H9 (cell line): ENCODE data around the gene TNNT1. TPM values are rescaled to one million over a fixed set of nuclear protein-coding genes. Genes with fewer than 3 reads are reported as not detected.

Experiments
- DNase-seq: peaks from one replicate; pipeline ENCODE4 v3.0.0-alpha.2; 2017
- H2AFZ ChIP-seq: one replicate; pipeline ENCODE4 v1.6.1; 2013; ENCODE audit warnings: mild to moderate bottlenecking, low read length, control low read depth, moderate library complexity
- H2AK5ac ChIP-seq: 2 replicates; pipeline ENCODE4 v1.6.1; 2013; ENCODE audit warnings: low read length, control low read depth, mixed read lengths; ENCODE audit not compliant: insufficient read length
- H2BK120ac ChIP-seq: one replicate; pipeline ENCODE4 v1.6.1; 2013; ENCODE audit warnings: low read depth, mild to moderate bottlenecking, low read length, control low read depth, inconsistent platforms; ENCODE audit not compliant: poor library complexity, severe bottlenecking
- H2BK12ac ChIP-seq: 2 replicates; pipeline ENCODE4 v1.6.1; 2013; ENCODE audit warnings: low read length, control low read depth, mixed read lengths, low read depth; ENCODE audit not compliant: insufficient read length
- H2BK15ac ChIP-seq: 2 replicates; pipeline ENCODE4 v1.6.1; 2013; ENCODE audit warnings: low read depth, low read length, control low read depth
- H2BK20ac ChIP-seq: one replicate; pipeline ENCODE4 v1.6.1; 2013; ENCODE audit warnings: low read depth, mild to moderate bottlenecking, low read length, control low read depth, inconsistent platforms; ENCODE audit not compliant: poor library complexity, severe bottlenecking
- H2BK5ac ChIP-seq: 2 replicates; pipeline ENCODE4 v1.6.1; 2013; ENCODE audit warnings: low read length, control low read depth, mixed read lengths; ENCODE audit not compliant: insufficient read length
- H3K14ac ChIP-seq: 2 replicates; pipeline ENCODE4 v1.6.1; 2013; ENCODE audit warnings: low read length, control low read depth; ENCODE audit not compliant: insufficient read depth
- H3K18ac ChIP-seq: 2 replicates; pipeline ENCODE4 v1.6.1; 2013; ENCODE audit warnings: low read depth, mild to moderate bottlenecking, mixed read lengths, low read length, control low read depth; ENCODE audit not compliant: insufficient read length
- H3K23ac ChIP-seq: 2 replicates; pipeline ENCODE4 v1.6.1; 2013; ENCODE audit warnings: low read length, control low read depth, mixed read lengths, low read depth; ENCODE audit not compliant: insufficient read length
- H3K23me2 ChIP-seq: 2 replicates; pipeline ENCODE4 v1.6.1; 2013; ENCODE audit warnings: low read depth, mild to moderate bottlenecking, mixed read lengths, low read length, control low read depth; ENCODE audit not compliant: insufficient read length, poor library complexity, severe bottlenecking
- H3K27ac ChIP-seq: 2 replicates; pipeline ENCODE4 v1.5.1; 2013; ENCODE audit warnings: low read length, control low read depth, mixed read lengths, low read depth; ENCODE audit not compliant: insufficient read length
- H3K27me3 ChIP-seq: 2 replicates; pipeline ENCODE4 v1.6.1; 2013; ENCODE audit warnings: low read length, control low read depth, inconsistent platforms; ENCODE audit not compliant: insufficient read depth
- H3K4ac ChIP-seq: 2 replicates; pipeline ENCODE4 v1.6.1; 2013; ENCODE audit warnings: low read depth, mild to moderate bottlenecking, control low read depth, inconsistent platforms, low read length, moderate library complexity
- H3K4me1 ChIP-seq: 2 replicates; pipeline ENCODE4 v1.6.1; 2013; ENCODE audit warnings: low read length, control low read depth, inconsistent platforms; ENCODE audit not compliant: insufficient read depth
- H3K4me2 ChIP-seq: 2 replicates; pipeline ENCODE4 v1.6.1; 2013; ENCODE audit warnings: low read length, control low read depth, mixed read lengths; ENCODE audit not compliant: insufficient read length, insufficient read depth
- H3K56ac ChIP-seq: 2 replicates; pipeline ENCODE4 v1.6.1; 2013; ENCODE audit warnings: low read depth, mild to moderate bottlenecking, mixed read lengths, low read length, control low read depth; ENCODE audit not compliant: insufficient read length
- H3K79me1 ChIP-seq: 2 replicates; pipeline ENCODE4 v1.6.1; 2013; ENCODE audit warnings: low read depth, mild to moderate bottlenecking, moderate library complexity, low read length, control low read depth, inconsistent platforms; ENCODE audit not compliant: insufficient read depth, poor library complexity, severe bottlenecking
- H3K79me2 ChIP-seq: 2 replicates; pipeline ENCODE4 v1.6.1; 2013; ENCODE audit warnings: low read length, control low read depth, inconsistent platforms; ENCODE audit not compliant: insufficient read depth
- H3K9ac ChIP-seq: 2 replicates; pipeline ENCODE4 v1.6.1; 2013; ENCODE audit warnings: low read length, control low read depth, mixed read lengths; ENCODE audit not compliant: insufficient read length; ENCODE audit errors: extremely low read depth
- H3K9me3 ChIP-seq: one replicate; pipeline ENCODE4 v1.6.1; 2013; ENCODE audit warnings: low read depth, low read length, inconsistent platforms; ENCODE audit not compliant: control insufficient read depth
- H3T11ph ChIP-seq: one replicate; pipeline ENCODE4 v1.6.1; 2013; ENCODE audit warnings: mild to moderate bottlenecking, low read length, control low read depth, inconsistent platforms
- H4K20me1 ChIP-seq: one replicate; pipeline ENCODE4 v1.6.1; 2013; ENCODE audit not compliant: control insufficient read depth, insufficient read length, insufficient read depth
- H4K5ac ChIP-seq: 2 replicates; pipeline ENCODE4 v1.6.1; 2013; ENCODE audit warnings: low read depth, mild to moderate bottlenecking, mixed read lengths, low read length, control low read depth; ENCODE audit not compliant: insufficient read length
- H4K8ac ChIP-seq: replicated peaks from 2 replicates; pipeline ENCODE4 v1.6.1; 2013; ENCODE audit warnings: low read length, control low read depth, mixed read lengths, low read depth; ENCODE audit not compliant: insufficient read length
- H4K91ac ChIP-seq: 2 replicates; pipeline ENCODE4 v1.6.1; 2013; ENCODE audit warnings: low read depth, mild to moderate bottlenecking, moderate library complexity, mixed read lengths, low read length, control low read depth; ENCODE audit not compliant: insufficient read length
- H3K27ac Mint-ChIP-seq, 3 experiments: 2 replicates in 2 of 3; 3 replicates in 1 of 3; pipeline ENCODE4 v1.8.0; 2020 to 2021; ENCODE audit warnings: mixed read lengths in 3 of 3, mild to moderate bottlenecking in 1 of 3, moderate library complexity in 1 of 3
- H3K27me3 Mint-ChIP-seq: 2 replicates; pipeline ENCODE4 v1.8.0; 2021; ENCODE audit warnings: low read depth, mild to moderate bottlenecking, moderate library complexity, mixed read lengths
- H3K36me3 Mint-ChIP-seq, 3 experiments: 2 replicates in 2 of 3; 3 replicates in 1 of 3; pipeline ENCODE4 v1.8.0; 2020 to 2021; ENCODE audit warnings: low read depth in 3 of 3, mixed read lengths in 3 of 3; ENCODE audit not compliant: insufficient read depth in 1 of 3
- H3K4me1 Mint-ChIP-seq, 2 experiments: 2 replicates each; pipeline ENCODE4 v1.8.0; 2020; ENCODE audit warnings: mixed read lengths in 2 of 2
- H3K4me3 Mint-ChIP-seq, 2 experiments: 2 replicates in 1 of 2; 3 replicates in 1 of 2; pipeline ENCODE4 v1.8.0; 2020 to 2021; ENCODE audit warnings: mild to moderate bottlenecking in 2 of 2, mixed read lengths in 2 of 2, moderate library complexity in 1 of 2
- H3K9me3 Mint-ChIP-seq, 2 experiments: 2 replicates in 1 of 2; 3 replicates in 1 of 2; pipeline ENCODE4 v1.8.0; 2020; ENCODE audit warnings: mild to moderate bottlenecking in 2 of 2, mixed read lengths in 2 of 2, moderate library complexity in 1 of 2
- WGBS: extraction: QIAGEN DNeasy Blood & Tissue Kit; methylation state at CpG from one replicate; pipeline ENCODE4 v1.1.7; 2013; ENCODE audit warnings: missing lambda C conversion rate, low lambda C conversion rate, mixed read lengths; ENCODE audit not compliant: insufficient read length; ENCODE audit errors: extremely low coverage; 5-methylcytosine and 5-hydroxymethylcytosine counted together
- total RNA-seq: library from RNA; stranded (reverse); gene quantifications from 2 replicates; pipeline ENCODE4 v1.2.1, GENCODE V29; 2021
- TF ChIP-seq, protein P1 (sequence below): fragments of 200-600 bp; sonication (generic); conservative IDR thresholded peaks from 3 replicates; pipeline ENCODE4 v1.8.0; 2021; ENCODE audit warnings: antibody characterized with exemption, mild to moderate bottlenecking

Gene TNNT1
- total RNA-seq, 1 experiment from 2014 or later, result 127 TPM

DNA sequence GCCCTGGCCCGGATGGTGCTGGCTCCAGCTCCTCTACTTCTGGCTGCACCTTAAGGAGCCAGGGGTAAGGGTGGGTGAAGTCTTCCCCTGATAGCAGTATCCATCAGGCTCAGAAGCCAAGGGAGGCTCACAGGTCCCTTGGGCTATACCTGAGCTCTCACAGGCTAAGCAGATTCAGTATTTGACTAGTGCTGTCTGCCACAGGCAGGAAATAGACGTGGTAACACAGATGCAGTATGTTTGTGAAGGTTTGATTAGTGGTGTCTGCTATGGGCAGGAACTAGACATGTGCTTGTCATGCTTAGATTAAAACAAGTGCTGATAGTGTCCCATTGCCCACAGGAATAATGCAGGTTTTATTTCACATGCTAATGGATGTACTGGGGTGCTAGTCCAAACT is 27.1 kb upstream of the TNNT1 start:
- Histone ChIP-seq H4K20me1 (no peaks in the 10 kb centered on the region), H2BK12ac (no peak overlapping the region), H4K91ac (no peak overlapping the region), H3T11ph (no peak overlapping the region), H3K14ac (no peak overlapping the region), H3K23ac (no peak overlapping the region), H3K79me1 (no peaks in the 10 kb centered on the region), H3K18ac (no peak overlapping the region), H3K9ac (no peak overlapping the region), H2BK20ac (no peak overlapping the region), H2BK15ac (no peak overlapping the region), H2BK5ac (no peak overlapping the region), H3K27ac (no peak overlapping the region), H3K4me2 (no peak overlapping the region), H3K4me1 (peaks cover 2% of the 10 kb centered on the region; the same call in 1 of the 2 replicates), H2BK120ac (no peak overlapping the region), H3K27me3 (peaks cover 7% of the 10 kb centered on the region; the same call in 1 of the 2 replicates), H3K79me2 (no peaks in the 10 kb centered on the region), H4K8ac (no peak overlapping the region), H3K23me2 (peaks cover 28% of the 10 kb centered on the region), H3K56ac (no peak overlapping the region), H2AK5ac (no peak overlapping the region), H2AFZ (no peak overlapping the region), H4K5ac (no peak overlapping the region), H3K9me3 (no peaks in the 10 kb centered on the region), H3K4ac (no peak overlapping the region)
- no peak overlapping the region for H3K4me3 Mint-ChIP-seq
- peaks cover 35 to 58% of the 10 kb centered on the region in 2 experiments for H3K4me1 Mint-ChIP-seq
- H3K36me3 Mint-ChIP-seq, result no peaks in the 10 kb centered on the region; a peak in 1 of 7 replicates
- DNase-seq, result no peak
- no peak overlapping the region for H3K27ac Mint-ChIP-seq
- WGBS, result no CpG with 5 or more reads among the region's 2 CpGs
- TF ChIP-seq, protein P1, sequence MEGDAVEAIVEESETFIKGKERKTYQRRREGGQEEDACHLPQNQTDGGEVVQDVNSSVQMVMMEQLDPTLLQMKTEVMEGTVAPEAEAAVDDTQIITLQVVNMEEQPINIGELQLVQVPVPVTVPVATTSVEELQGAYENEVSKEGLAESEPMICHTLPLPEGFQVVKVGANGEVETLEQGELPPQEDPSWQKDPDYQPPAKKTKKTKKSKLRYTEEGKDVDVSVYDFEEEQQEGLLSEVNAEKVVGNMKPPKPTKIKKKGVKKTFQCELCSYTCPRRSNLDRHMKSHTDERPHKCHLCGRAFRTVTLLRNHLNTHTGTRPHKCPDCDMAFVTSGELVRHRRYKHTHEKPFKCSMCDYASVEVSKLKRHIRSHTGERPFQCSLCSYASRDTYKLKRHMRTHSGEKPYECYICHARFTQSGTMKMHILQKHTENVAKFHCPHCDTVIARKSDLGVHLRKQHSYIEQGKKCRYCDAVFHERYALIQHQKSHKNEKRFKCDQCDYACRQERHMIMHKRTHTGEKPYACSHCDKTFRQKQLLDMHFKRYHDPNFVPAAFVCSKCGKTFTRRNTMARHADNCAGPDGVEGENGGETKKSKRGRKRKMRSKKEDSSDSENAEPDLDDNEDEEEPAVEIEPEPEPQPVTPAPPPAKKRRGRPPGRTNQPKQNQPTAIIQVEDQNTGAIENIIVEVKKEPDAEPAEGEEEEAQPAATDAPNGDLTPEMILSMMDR, result 0 out of 3 replicates have a peak, but pooled peaks have one; percentile 12
- peaks cover 2 to 8% of the 10 kb centered on the region in 2 experiments; a peak in 4 of 5 replicates for H3K9me3 Mint-ChIP-seq
- H3K27me3 Mint-ChIP-seq, result peaks cover 77% of the 10 kb centered on the region
